ENCODE measurements around the gene GCNA.

DNA sequence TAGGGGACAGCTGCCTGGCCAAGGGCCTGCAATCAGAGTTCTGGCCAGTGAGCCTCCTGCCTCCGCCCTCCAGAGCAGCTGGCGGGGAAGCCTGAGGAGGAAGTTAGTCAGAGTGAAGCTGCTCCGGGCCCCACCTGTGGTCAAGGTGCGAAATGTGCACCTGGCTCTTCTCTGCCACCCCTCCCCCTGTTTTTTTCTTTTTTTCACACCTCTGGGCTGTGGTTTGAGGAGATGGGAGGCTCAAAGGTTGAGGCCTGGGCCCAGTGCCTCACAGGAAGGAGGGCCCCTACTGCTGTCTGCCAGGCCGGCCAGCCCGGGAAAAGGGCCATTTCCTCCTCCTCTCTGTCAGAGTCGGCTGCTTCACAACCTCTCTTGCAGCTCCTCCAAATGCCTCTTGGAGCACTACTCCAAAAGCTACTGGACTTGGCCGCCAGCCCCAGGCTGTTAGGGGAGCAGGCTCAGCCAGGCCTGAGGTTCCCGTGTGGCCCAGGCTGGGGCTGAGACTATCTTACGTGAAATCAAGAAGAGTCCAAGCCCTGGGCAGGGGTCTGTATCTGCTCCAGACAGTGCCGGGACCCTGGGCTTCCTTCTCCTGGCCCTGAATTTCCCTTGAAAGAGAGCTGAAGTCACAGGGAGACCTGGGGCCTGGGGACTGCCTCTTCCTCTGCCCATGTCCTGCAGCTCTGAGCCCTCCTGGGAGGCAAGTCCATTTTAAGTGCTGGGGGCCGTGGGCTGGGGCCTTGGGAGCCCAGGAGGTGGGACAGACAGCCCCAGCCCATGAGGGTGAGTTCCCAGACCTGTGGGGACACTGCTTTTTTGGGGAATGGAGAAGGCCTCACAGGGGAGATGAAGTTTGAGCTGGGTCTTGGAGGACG, 44.6 kb downstream of the GCNA start:
- TF ChIP-seq, protein P1, sequence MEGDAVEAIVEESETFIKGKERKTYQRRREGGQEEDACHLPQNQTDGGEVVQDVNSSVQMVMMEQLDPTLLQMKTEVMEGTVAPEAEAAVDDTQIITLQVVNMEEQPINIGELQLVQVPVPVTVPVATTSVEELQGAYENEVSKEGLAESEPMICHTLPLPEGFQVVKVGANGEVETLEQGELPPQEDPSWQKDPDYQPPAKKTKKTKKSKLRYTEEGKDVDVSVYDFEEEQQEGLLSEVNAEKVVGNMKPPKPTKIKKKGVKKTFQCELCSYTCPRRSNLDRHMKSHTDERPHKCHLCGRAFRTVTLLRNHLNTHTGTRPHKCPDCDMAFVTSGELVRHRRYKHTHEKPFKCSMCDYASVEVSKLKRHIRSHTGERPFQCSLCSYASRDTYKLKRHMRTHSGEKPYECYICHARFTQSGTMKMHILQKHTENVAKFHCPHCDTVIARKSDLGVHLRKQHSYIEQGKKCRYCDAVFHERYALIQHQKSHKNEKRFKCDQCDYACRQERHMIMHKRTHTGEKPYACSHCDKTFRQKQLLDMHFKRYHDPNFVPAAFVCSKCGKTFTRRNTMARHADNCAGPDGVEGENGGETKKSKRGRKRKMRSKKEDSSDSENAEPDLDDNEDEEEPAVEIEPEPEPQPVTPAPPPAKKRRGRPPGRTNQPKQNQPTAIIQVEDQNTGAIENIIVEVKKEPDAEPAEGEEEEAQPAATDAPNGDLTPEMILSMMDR (IDR thresholded peaks at IDR 0.05), result peak in 4 of 6 experiments; percentile 12 to 27 (median 20)
- TF ChIP-seq POLR2A (IDR thresholded peaks at IDR 0.05), result no peak

All from esophagus squamous epithelium (tissue), 4 donors.